HG03571 (cell line): ENCODE measurements around the gene TIMP1.
"Not testable (repeated sequence)": the region's sequence is repeated elsewhere in the genome, so short reads cannot be mapped to it uniquely, and the experiment has no call there.

Source experiments
- ATAC-seq: cut with Tn5 transposase; IDR thresholded peaks from one replicate; pipeline ENCODE4 v1.9.1; 2021; ENCODE audit not compliant: unreplicated experiment

The TIMP1 gene

GRCh38 chrX:47597222-47597621 lies 15.0 kb downstream of the TIMP1 start:
- no peak for ATAC-seq

GRCh38 chrX:47603125-47603524 lies 20.9 kb downstream of the TIMP1 start:
- not testable (repeated sequence) for ATAC-seq

GRCh38 chrX:47605024-47605423 lies 22.8 kb downstream of the TIMP1 start:
- ATAC-seq, result no peak

- no peak for ATAC-seq
Measured at GRCh38 chrX:47607091-47607490, 24.9 kb downstream of the TIMP1 start.

GRCh38 chrX:47608130-47608810 lies 26.0 kb downstream of the TIMP1 start:
- ATAC-seq, result no peak

GRCh38 chrX:47610511-47610910 lies 28.3 kb downstream of the TIMP1 start:
- no peak for ATAC-seq

- no peak for ATAC-seq
Measured at GRCh38 chrX:47611489-47611888, 29.3 kb downstream of the TIMP1 start.

- ATAC-seq, result no peak
Measured at GRCh38 chrX:47611926-47612325, 29.7 kb downstream of the TIMP1 start.

- no peak for ATAC-seq
Measured at GRCh38 chrX:47612418-47612817, 30.2 kb downstream of the TIMP1 start.

- no peak for ATAC-seq
Measured at GRCh38 chrX:47613082-47613481, 30.8 kb downstream of the TIMP1 start.

GRCh38 chrX:47614618-47615017 lies 32.4 kb downstream of the TIMP1 start:
- no peak for ATAC-seq

- ATAC-seq, result no peak
Measured at GRCh38 chrX:47618923-47619485, 36.8 kb downstream of the TIMP1 start.

GRCh38 chrX:47619486-47620302 lies 37.5 kb downstream of the TIMP1 start, which contains the start of gene SYN1:
SYN1 (minus strand) TSS chrX:47619857; CDS start chrX:47619728, 129 bp downstream.
- ATAC-seq, result peak; percentile 58

GRCh38 chrX:47620303-47620685 lies 38.1 kb downstream of the TIMP1 start:
- ATAC-seq, result no peak

- ATAC-seq, result no peak
Measured at GRCh38 chrX:47621851-47622250, 39.6 kb downstream of the TIMP1 start.

GRCh38 chrX:47623540-47624027 lies 41.3 kb downstream of the TIMP1 start:
- ATAC-seq, result no peak

- no peak for ATAC-seq
Measured at GRCh38 chrX:47625365-47625764, 43.1 kb downstream of the TIMP1 start.

GRCh38 chrX:47628982-47629381 lies 46.7 kb downstream of the TIMP1 start:
- ATAC-seq, result no peak

GRCh38 chrX:47629419-47630200 lies 47.4 kb downstream of the TIMP1 start, which contains the start of gene CFP:
CFP (minus strand) TSS chrX:47629930; CDS start chrX:47629844, 86 bp downstream.
- ATAC-seq, result no peak

GRCh38 chrX:47631676-47632075 lies 49.4 kb downstream of the TIMP1 start:
- ATAC-seq, result no peak

- ATAC-seq, result no peak
Measured at GRCh38 chrX:47632666-47633065, 50.4 kb downstream of the TIMP1 start.
